ENCODE data around the gene DAB2. TPM values are rescaled to one million over a fixed set of nuclear protein-coding genes. Genes with fewer than 3 reads are reported as not detected.
"Not testable (repeated sequence)": the region's sequence is repeated elsewhere in the genome, so short reads cannot be mapped to it uniquely, and the experiment has no call there.

DAB2 gene
- polyA plus RNA-seq, 3 donors, result 189 to 235 (median 222) TPM

DNA sequence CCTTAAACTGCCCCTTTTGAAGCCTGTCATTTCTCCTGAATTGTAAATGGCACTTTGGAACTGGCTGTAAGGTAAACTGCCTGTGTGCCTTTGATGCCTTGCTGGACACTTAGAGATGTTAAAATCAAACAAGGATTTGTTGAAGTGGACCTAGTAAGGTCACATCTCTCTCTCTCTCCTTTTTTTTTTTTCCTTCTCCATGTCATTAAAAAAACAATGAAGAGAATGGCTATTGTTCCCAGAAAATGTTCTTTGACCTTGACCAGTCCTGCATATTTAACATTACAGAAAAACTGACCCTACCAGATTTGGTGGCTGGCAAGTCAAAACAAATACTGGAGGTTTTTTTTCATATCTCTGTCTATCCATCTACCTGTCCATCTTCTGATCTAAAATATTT is 2.9 kb upstream of the DAB2 start:
- no peak for DNase-seq (ENCODE audit: extremely low read depth in 1 of 11, low read depth in 9 of 11, low spot score in 4 of 11)

DNA sequence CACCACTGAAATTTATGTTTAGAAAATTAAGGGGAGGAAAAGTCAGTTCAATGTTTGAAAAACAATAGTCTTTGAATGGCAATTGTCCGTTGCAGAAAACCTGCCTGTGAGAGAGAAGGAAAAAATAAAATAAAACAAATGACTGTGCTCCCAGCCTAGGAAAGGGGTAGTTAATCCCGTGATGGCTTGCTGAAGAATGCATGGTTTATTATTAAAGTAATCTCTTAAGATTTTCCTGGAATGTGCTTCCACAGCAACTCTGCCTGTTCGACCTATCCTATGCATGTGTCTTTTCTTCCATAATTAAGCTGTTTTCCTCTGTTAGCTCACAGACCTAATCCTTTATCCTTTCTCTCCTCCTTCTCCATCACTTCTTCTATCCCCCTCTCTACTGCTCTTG is 2.4 kb upstream of the DAB2 start:
- DNase-seq (ENCODE audit: extremely low read depth in 1 of 11, low read depth in 9 of 11, low spot score in 4 of 11), result no peak

DNA sequence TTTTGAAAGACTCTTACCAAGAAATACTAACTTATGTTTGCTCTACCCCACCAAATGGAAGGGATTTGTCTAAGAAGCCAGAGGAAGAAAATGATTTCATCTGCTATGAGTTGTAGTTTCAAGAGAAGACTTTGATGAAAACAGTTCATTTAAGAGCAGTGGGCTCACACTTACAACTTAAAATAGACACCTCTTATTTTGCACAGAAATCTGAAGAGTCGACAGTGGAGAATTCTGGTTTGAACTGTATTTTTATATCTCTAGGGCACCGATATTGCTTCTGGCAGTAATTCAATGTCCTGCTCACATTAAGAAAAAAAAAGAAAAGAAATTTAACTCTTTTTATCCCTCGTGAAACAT is 1.9 kb upstream of the DAB2 start:
- DNase-seq (ENCODE audit: extremely low read depth in 1 of 11, low read depth in 9 of 11, low spot score in 4 of 11), result no peak

DNA sequence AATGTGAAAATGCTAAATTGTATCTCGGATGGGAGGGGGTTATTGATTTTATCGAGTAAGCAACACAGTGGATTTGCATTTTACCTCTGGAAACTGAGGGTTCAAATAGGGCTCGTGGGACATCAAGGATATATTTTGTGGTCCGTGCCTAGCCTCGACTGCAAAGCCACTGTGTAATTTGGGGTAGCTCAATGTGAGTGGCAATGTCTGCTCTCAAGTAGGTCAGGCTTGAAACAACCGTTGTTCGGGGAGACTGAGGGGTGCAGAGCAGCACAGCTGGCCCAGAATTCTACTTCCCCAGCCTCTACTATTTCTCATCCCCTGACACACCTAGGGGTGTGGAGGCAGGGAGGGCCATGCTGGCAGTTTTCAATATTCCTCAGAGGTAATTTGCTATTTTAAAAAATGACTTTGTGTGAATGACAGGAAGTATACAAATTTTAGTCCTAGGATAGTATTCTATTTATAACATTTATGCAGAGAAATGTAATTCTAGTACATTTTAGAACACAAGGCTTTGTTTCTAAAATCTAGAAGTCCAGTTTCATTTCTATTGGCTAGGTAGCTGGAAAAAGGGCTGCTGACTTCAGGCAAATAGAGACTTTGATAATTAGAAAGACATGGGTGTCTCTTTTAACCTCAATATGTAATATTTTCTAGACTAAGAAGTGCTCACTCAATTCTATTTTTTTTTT is 1.4 kb upstream of the DAB2 start:
- no peak for DNase-seq (ENCODE audit: extremely low read depth in 1 of 11, low read depth in 9 of 11, low spot score in 4 of 11)

DNA sequence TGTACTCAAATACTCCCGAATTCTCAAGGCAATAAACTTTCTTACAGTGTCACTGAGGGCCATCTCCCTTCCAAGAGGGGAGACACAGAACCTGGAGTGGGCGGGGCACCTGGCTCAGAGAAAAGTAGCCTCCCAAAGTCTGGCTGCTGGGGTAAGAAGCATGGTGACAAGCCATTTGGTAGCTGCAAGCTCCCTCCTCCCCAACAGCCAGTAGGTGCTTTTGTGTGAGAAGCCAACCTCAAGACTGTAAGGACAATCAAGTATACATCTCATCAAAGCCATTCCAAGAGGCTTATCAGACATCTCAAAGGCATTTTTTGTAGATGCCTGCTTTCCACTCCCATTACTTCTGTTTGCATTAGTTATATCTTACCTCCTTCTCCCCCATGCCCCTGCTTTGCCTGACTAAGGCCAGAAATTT is 1.4 kb downstream of the DAB2 start:
- no peak for DNase-seq (ENCODE audit: extremely low read depth in 1 of 11, low read depth in 9 of 11, low spot score in 4 of 11)

DNA sequence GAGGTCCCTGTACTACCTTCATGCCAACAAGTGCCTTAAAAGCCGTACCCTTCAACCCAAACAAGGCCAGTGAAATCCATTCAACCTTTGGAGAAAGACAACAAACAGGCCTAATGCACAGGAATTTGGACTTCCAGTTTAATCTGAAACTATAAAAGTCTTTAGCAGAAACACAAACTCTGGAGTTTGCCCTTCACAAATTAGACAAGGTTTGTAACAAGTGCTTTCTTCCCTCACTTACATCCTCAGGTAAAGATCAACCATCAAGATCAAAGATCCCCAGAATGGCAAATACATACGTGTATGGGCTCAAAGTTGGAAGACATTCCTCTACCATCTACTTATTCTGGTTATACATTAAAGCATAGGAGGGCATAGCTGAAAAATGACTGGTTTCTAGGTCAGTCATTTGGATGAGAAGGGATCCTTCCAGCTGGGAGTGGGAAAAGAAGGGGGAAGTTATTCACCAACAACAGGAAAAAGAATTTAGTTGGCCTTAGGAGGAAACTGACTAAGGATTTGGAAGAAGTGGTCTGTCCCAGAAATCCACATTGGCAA is 2.0 kb downstream of the DAB2 start:
- no peak for DNase-seq (ENCODE audit: extremely low read depth in 1 of 11, low read depth in 9 of 11, low spot score in 4 of 11)

DNA sequence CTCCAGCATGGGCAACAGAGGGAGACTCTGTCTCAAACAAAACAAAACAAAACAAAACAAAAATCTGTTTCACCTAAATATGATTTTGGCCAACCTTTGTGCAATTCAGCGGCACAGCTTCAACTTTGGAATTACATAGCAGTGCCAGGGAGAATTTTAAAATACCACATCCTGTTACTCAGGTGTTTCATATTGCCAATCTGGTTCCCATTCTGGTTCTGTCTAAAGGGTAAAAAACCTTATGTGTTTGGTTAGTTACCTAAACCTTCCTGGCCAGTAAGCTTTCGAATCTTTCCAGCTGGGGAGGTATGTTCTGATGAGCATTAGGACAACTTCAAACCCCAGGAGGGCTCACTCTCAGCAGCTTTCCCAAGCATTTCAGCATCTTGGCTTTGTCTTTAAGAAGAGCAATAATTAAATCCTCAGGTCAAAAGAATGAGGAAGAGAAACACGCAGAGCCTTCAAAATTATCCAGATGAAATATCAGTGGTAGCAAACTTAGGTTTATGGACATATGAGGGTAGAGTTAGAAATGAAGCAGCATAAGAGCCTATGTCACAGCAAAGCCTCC is 2.7 kb downstream of the DAB2 start:
- no peak for DNase-seq (ENCODE audit: extremely low read depth in 1 of 11, low read depth in 9 of 11, low spot score in 4 of 11)

DNA sequence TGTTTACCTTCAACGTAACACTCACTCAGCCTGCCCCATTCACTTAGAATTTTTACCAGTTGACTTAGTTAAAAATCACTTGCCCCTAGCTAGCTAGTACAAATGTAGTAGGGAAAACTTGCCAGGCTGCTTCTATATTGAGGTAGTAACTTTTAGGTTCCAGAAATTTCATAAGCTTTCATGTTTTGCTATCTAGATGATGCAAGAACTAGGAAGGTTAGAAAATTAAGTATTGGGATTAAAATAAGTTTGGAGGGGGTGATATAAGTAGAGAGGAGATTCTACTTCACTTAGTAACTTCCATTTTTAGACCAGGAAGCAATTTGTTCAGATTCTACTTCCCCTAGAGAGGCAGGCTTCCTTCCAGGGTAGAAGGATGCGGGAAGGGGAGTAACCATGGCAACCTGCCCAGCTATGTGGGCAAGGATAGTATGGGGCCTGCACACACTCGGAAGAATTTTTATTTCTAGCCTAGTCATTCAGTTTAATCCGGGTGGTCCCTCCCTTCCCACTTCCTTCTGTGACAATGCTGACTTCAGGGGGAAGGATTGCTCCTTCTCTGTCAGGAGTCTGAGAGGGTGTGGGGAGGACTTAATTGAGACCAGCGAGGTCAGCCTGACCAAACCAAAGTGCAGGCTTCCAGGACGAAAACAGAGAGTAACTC is 4.2 kb downstream of the DAB2 start:
- DNase-seq (ENCODE audit: extremely low read depth in 1 of 11, low read depth in 9 of 11, low spot score in 4 of 11), result no peak

DNA sequence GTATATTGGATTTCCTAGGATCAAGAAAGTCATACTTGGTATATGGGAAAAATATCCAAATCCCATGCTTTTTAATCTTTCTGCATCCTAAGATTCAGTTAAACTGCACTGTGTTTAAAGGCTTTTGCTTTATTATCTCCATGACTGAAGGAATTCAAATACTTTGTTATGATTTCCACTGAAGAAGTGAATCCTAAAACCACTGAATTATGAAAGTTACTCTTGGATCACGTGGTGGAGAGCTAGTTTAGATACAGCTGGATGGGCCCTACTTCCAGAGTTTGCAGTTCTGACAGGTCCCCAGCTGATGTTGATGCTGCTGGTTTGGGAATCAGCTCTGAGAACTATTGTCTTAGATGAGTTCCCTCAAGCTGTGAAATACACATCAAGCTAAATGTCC is 5.0 kb downstream of the DAB2 start:
- DNase-seq (ENCODE audit: extremely low read depth in 1 of 11, low read depth in 9 of 11, low spot score in 4 of 11), result no peak

DNA sequence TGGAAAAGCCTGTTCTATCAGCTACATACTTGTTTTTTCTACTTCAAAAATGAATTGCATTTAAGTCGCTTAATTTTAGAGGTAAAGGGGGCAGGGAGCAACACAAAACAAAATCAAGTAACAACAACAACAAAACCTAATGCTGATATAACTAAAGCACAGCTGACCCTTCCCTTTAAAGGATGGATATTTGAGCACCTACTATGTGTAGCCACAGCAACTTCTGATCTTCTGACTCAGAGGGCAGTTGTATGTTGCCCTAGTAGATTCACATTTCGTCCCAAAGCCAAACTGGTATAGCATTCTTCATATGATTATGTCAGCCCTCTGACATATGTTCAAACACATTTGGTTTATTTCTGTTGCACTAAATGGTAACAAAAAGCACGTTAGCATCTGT is 6.8 kb downstream of the DAB2 start:
- no peak for DNase-seq (ENCODE audit: extremely low read depth in 1 of 11, low read depth in 9 of 11, low spot score in 4 of 11)

DNA sequence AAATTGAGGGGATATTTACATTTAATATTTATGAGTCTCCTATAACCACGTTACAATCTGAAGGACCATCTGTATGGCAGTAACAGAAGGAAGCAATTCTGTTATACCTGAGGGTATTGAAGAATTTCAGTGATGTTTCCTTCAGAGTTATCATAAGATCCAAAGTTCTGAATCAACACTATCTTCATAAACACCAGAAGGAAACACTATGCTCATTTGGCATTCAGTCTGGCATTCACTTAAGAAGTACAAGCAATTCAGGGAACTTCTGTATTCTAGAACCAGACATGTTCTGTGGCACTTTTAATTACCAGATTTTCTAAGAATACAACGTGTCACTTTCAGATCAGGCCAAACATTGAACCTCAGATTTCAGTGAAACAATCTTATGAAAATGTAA is 9.6 kb downstream of the DAB2 start:
- DNase-seq (ENCODE audit: extremely low read depth in 1 of 11, low read depth in 9 of 11, low spot score in 4 of 11), result no peak

DNA sequence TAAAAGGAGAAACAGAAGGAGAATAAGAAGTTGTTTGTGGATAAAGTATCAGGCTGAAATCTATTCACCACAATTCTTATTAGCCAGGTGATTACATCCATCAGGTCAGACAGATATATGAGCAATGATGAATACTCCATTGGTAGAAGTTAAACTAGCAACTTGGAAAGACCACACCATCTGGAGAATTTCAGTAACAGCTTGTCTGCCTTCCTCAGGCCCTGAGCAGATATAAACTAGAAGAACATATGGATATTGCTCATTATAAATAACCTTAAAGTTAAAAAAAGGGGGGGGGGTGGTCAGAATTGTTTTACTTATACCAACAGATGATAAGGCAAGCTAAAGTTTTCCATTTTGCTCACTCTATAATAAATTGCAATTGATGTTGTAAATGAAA is 10.4 kb downstream of the DAB2 start:
- DNase-seq (ENCODE audit: extremely low read depth in 1 of 11, low read depth in 9 of 11, low spot score in 4 of 11), result no peak

DNA sequence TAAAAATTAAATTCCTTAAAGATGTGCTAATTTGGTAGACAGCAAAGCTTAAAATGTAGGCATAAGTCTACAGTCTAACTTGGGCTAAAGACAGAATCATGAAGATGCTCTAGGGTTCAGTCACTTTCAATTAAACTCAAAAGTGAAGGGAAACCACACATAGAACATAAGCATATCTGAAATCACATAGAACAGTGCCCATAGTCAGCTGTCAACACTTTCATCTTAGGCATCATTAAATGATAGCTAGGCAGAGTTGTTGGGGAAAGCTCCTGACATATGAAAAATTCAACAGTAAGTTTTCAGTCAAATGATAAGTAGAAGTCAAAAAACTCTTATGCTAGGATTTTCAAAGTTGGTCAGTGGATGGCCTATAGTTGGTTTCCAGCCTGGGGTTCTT is 11.0 kb downstream of the DAB2 start:
- DNase-seq (ENCODE audit: extremely low read depth in 1 of 11, low read depth in 9 of 11, low spot score in 4 of 11), result no peak

DNA sequence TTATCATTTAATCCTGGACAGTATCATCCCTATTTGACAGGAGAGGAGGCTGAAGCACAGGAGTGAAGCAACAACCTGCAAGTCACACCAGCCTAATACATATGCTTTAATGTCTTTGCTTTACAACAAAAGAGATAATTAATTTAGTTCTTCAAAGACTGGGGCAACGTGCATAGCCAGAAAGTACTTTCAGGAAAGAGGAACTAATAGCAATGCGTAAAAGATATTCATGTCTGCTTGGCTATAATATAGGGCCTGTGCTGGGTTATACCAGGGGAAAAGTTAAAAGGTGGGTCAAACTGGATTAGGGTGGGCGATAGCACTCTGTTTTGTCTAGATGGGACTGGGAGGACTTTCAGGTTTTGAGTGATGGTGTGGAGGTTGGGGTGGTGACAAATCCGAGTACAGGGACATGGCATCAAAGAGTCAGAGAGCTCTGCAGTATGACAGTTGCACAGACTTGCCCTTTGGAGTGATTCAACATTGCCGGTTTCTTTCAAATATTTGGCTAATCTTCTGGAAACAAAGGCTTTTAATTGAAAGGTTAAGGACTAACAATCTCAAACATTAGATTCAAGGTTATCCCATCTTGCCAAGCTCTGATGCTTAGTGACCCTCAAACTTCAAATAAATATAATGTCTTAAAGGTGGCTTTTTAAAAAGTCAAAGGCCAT is 11.9 kb downstream of the DAB2 start:
- no peak for DNase-seq (ENCODE audit: extremely low read depth in 1 of 11, low read depth in 9 of 11, low spot score in 4 of 11)

DNA sequence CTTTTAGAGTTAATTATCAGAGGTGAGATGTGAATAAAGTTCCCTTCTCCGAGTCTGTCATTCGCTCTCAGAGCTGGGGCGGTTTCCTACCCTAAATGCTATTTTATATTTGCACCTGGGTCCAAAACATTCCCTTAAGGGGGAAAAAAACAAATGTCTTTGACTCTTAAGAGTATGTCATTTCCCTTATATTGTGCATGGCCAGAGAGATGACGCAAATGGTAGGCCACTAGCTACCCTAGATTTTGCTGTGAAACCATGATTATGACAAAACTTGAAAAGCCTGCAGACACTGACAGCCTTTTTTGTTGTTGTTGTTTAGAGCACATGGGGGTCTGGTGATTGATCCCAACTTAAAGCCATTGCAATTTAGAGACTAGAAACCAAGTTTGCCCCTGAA is 12.8 kb downstream of the DAB2 start:
- DNase-seq (ENCODE audit: extremely low read depth in 1 of 11, low read depth in 9 of 11, low spot score in 4 of 11), result no peak

DNA sequence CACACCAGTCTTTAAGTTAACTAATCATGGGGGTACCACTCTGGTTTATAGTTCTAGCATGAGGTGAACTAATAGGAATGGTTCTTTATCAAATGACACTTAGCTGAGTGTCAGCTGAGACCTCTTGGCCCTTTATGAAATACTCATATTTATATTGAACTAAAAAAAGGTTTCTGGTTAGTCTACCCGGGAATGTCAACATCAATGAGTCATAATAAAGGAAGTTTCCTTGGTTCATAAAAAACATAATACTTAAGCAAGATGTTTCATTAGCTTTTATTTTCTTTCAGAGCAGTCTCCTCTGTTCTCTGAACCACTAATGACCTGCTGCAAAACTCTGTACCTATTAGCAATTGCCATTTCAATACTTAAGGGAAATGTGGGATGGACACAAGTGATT is 13.7 kb downstream of the DAB2 start:
- no peak for DNase-seq (ENCODE audit: extremely low read depth in 1 of 11, low read depth in 9 of 11, low spot score in 4 of 11)

DNA sequence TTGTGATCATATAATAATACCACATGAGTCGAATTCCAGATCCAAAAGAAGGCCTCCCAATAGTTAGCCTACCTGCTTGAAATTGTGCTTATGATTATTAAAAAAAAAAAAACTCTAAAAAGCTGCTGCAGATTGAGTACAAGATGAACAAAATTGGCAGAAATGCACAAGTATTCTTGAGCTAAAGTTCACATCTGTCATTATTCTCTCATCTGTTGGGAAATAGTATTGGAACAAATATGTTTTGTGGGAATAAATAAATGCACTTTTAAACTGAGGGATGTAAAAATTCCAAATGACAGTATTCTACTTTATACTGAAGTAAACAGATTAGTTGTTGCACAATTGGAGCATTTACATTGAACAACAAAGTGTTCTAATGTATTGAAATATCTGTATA is 15.7 kb downstream of the DAB2 start:
- no peak for DNase-seq (ENCODE audit: extremely low read depth in 1 of 11, low read depth in 9 of 11, low spot score in 4 of 11)

DNA sequence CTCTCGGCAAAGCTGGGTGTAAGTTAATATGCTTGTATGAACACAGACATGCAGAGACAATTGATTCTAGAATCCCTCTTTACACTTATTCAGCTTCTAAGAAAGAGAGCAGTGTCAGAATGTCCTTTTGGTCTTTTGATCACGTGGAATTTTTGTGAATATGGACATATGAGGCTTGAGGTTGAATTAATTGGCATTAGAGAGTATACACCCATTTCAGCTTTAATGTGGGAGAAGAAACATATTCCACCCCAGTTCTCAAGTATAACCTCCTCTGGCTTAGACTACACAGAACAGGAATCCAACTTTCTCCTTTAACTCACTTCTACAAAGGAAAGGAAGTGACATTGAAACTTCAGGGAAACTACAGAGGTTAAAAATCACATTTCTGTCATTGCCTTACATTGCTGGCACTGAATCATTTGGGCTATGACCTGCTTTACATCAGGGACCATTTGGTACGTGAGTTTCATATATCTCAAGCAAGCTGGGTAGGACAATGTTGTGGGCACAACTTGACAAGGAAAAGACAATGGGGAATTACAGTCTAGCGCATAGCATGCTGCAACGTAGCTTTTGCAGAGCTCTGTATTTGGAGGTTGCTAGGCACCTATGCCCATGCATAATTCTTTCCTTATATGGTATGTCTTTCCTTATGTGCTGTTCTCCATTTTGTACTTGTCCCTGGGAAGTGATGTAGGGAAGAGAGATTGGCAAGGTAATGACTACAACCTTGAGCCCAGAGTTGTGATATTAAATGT is 19.5 kb downstream of the DAB2 start:
- DNase-seq (ENCODE audit: extremely low read depth in 1 of 11, low read depth in 9 of 11, low spot score in 4 of 11), result no peak

DNA sequence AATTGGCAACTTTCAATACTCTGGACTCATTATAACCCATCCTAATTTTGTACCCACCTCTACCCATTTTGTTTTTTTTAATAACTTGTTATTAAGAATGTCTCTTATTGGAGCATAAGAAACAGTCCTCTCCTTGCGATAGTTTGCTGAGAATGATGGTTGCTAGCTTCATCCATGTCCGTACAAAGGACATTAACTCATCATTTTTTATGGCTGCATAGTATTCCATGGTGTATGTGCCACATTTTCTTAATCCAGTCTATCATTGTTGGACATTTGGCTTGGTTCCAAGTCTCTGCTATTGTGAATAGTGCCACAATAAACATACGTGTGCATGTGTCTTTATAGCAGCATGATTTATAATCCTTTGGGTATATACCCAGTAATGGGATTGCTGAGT is 21.0 kb downstream of the DAB2 start:
- not testable (repeated sequence) for DNase-seq (ENCODE audit: extremely low read depth in 1 of 11, low read depth in 9 of 11, low spot score in 4 of 11)

Measured in renal cortex interstitium (tissue), 11 donors.